Activated CD8-positive, alpha-beta memory T cell treated with anti-CD3 and anti-CD28 coated beads for 24 hours (primary cell): ENCODE measurements around the gene OR5J2.
"Not testable (repeated sequence)": the region's sequence is repeated elsewhere in the genome, so short reads cannot be mapped to it uniquely, and the experiment has no call there.

Experiments
- DNase-seq: peaks from one replicate; pipeline ENCODE4 v3.0.0-alpha.2; 2020

The OR5J2 gene

DNA sequence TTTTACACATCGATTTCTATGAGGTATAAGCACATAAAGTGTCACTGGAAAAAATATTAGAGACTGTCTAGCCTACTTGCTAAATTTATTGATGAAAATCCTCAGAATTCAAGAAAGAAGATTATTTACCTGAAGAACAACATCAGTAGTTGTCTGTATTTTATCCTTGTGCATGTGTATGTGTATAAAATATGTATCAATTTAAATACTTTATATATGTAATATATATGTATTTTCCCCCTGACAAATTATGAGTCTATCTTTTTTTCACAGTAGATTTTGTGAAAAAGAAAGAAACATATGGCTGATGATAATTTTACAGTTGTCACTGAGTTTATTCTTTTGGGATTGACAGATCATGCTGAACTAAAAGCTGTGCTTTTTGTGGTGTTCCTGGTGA lies at the start of gene OR5J2:
Gene OR5J2, plus strand, starts transcription at position 301 of the 400 bp plus-strand sequence. Its CDS starts 0 bp downstream, at position 301.
- no peak for DNase-seq

DNA sequence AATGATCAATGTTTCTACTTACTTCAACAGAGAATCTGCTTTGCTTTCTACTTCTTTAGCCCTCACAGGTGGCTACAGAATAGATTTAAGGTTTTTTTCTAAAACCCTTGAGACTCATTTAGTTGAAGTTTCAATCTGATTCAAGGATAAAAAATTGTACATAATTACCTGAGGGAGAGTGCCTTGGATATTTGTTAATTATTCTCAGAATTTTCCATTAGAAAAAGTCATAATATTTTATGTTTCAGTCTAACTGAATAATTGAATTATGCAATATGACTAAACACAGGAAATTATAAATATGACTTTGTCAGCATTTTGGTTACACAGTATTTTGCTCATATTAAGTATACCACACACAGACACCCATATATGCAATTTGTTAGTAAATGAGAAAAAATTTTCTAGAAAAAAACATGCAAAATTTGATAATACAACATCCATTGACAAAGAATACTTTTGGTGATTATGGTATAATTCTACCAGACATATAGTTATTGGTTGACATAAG lies 36.2 kb upstream of the OR5J2 start, which contains the start of gene OR8J3:
Gene OR8J3, minus strand, starts transcription at position 51 of the 511 bp plus-strand sequence. CDS start 2,483 bp downstream, outside the sequence.
- no peak for DNase-seq

DNA sequence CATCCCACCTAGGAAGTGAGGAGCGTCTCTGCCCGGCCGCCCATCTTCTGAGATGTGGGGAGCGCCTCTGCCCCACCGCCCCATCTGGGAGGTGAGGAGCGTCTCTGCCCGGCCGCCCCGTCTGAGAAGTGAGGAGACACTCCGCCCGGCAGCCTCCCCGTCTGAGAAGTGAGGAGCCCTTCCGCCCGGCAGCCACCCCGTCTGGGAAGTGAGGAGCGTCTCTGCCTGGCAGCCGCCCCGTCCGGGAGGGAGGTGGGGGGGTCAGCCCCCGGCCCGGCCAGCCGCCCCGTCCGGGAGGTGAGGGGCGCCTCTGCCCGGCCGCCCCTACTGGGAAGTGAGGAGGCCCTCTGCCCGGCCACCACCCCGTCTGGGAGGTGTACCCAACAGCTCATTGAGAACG lies 32.7 kb upstream of the OR5J2 start:
- DNase-seq, result not testable (repeated sequence)

DNA sequence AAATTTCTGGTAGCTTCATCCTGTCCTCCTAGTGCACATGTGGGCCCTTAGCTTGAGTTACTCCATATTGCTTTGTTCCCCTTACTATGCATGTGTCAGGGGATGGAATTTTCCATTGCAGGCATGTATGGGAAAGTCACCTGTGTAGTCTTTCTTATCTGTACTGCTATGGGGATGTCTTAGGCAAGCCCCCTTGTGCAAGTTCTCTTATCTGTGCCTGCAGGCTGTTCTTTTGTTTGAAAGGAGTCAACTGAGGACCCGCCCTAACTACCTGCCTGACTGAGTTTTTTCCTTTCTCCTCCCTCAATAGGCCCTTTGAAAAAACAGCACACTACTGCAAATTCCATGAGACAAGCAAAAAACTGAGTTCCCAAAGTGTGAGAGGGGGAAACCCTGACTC lies 25.0 kb upstream of the OR5J2 start:
- DNase-seq, result no peak

DNA sequence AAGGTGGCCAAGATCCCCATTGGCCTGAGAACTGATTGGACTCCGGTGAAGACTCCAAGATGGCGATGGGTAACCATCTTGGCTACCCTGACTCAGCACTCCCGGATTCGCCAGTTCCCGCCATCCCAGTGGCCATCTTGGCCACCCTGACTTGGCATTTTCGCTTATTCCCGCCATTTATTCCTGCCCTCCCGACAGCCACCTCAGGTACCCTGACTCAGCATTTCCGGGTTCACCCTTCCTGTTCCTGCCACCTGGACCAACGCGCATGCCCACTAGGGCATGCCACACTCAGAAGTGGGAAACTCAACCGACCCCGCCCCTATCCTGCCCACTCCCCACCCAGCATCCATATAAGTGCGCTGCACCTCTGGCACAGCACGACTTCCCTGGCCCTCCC lies 24.1 kb upstream of the OR5J2 start:
- no peak for DNase-seq

DNA sequence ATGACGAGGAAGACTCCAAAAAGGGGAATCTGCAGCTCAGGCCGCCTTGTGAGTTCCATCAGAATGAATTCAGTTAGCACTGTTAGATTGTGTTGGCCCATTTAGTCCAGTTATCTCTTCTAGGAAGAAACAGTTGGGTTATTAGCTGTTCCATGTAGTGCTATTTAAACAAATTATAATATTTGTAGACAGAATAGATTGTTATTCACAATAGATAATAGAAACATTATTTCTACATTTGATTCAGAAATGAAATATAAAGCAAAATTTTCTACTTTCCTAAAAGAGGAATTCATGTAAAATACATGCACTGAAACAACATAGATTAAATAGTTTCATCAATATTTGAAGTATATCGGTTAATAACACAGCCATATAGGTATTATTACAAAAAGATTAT lies 16.2 kb upstream of the OR5J2 start, which contains the start of gene OR8K5:
Gene OR8K5, minus strand, starts transcription at position 101 of the 400 bp plus-strand sequence. Its CDS starts 0 bp downstream, at position 101.
- no peak for DNase-seq

DNA sequence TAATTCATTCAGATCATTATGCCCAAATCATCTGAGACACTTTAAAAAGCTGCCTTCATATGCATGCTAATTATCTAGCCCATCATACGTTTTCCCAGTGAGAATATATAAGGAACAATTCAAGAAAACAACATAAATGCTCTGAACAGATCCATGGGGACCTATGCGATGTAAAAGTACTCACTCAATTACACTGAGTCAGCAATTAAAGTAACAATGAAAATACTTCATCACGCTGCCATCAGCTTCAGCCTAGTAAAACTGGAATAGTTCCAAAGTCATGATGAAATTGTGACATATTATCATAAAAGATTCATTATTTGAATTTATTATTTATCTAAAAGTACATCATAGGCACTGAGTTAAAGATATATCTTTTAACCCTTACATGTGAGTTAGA lies 12.6 kb upstream of the OR5J2 start:
- DNase-seq, result no peak

DNA sequence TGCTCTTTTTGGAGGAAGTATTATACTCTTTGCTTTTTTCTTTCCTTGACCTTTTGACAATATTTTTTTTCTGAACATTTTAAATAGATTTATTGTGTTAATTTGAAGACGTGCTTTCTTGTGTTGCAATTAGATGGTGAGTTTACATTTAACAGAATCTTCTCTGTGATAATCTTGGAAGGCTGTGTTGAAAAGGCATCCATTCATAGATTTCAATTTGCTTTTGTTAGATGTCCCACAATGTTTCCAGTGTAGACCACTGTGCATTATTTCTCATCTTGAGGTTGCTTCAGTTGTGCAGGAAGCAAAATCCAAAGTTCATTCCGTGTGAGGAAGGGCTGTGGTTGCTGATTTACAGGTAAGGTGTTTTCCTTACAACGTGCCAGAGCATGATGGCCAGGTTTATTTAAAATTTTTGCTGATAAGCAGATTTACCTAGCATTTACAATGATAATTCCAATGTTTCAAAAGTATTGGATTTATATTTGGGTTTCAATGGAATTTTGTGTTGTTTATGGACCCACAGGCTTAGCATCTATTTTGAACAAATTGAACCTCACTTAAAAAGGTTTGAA lies 4.1 kb upstream of the OR5J2 start:
- no peak for DNase-seq

DNA sequence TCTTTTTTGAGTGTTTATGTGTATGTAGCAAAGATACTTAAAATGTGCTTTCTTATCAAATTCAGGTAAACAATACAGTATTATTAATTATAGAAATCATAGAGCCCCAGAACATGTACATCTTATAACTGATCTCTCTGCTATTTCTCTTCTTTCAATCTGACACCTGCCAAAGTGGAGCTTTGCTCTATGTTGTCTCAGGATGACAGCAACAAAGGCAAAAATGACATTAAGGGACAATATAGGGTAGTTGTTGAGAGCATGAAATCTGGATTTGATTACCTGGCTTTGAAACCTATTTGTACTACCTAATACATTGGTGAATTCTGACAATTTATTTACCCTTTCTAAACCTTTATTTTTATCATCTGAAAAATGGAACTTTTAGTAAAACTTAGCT lies 7.0 kb downstream of the OR5J2 start:
- no peak for DNase-seq

DNA sequence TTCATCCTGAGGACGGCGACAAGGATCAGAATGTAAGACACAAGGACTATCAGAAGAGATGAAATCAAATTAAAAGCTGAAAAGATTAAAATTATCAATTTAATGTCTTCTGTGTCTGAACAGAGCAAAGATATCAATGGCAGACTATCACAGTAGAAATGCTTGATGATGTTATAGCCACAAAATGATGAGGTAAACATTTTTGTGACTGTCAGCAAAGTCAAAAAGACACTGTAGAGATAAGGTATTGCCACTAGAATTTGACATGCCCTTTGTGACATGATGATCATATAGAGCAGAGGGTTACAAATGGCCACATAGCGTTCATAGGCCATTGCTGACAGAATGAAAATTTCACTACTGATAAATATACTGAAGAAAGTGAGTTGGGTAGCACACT lies 12.2 kb downstream of the OR5J2 start:
- no peak for DNase-seq

DNA sequence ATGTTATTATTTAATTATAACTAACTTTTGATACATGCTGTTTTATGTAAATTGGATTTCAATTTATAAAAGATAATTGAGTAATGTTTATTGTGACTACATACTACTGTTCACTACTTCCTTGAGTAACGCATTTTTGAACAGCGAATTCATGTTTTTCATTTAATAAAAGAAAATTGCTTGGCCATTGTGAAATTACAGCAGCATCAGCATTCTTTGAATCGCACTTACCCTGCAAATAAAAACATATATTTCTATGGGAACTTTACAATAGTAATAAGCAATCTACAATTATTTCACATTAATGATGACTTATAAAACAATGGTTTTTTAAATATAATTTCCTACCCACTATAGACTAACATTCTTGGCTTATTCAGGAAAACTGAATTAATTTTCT lies 20.3 kb downstream of the OR5J2 start:
- no peak for DNase-seq

DNA sequence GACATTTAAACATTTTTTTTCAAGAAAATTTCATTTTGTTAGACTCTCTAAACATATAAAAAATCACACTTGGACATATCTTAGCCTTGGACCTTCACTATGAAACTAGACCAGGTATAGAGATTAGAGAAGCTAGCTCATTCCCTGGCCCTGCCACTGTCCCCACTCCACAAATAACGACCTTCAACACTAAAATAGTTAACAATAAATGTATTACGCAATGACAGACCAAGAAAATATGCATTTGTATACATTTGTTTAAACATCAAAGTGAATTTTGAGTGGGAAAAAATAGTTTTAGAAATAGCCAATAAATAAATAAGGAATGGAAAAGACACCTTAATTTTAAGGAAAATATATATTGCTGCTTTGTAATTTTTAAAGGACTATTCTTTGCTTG lies 20.9 kb downstream of the OR5J2 start:
- DNase-seq, result no peak

DNA sequence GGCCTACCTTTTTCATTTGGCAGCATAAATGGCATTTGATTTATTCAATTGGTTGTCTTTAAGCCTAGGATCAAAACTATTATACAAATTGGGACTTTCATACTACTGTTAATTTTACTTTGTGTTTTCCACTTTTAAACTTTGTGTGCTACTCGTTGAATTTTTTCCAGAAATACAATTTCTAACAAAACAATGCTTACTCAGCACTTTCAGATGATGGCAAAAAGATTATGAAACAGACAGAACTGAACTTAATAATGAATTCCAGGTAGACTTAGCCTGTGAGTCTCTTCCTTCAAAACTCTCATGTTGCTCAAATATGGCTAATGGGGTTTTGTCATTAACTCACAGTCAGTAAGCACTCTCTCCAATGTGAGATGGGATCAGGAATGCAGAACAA lies 31.4 kb downstream of the OR5J2 start:
- no peak for DNase-seq

DNA sequence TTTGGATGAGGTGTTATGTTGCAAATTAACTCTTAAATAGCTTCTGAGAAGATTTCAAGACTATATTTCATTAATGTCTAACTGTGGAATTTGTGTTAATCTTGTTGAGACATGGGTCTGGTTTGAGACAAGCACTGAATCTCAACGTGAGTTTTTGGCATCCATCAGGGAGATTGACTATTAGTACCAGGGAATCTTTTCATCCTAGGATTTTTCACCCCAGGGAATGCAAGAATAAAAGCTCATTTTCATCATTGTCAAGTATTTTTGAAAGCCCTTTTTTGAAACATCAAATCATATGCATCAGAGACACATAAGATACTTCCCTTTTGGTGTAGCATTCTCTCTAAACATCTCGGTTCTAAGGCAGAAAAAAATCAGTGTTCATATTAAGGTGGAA lies 38.1 kb downstream of the OR5J2 start:
- DNase-seq, result no peak

DNA sequence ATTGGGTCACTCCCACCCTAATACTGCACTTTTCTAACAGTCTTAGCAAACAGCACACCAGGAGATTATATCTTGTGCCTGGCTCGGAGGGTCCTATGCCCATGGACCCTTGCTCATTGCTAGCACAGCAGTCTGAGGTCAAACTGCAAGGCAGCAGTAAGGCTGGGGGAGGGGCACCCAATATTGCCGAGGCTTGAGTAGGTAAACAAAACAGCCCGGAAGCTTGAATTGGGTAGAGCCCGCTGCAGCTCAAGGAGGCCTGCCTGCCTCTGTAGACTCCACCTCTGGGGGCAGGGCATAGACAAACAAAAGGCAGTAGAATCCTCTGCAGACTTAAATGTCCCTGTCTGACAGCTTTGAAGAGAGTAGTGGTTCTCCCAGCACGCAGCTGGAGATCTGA lies 43.3 kb downstream of the OR5J2 start:
- not testable (repeated sequence) for DNase-seq
